ENCODE data around the gene VPS37B.

VPS37B gene

DNA sequence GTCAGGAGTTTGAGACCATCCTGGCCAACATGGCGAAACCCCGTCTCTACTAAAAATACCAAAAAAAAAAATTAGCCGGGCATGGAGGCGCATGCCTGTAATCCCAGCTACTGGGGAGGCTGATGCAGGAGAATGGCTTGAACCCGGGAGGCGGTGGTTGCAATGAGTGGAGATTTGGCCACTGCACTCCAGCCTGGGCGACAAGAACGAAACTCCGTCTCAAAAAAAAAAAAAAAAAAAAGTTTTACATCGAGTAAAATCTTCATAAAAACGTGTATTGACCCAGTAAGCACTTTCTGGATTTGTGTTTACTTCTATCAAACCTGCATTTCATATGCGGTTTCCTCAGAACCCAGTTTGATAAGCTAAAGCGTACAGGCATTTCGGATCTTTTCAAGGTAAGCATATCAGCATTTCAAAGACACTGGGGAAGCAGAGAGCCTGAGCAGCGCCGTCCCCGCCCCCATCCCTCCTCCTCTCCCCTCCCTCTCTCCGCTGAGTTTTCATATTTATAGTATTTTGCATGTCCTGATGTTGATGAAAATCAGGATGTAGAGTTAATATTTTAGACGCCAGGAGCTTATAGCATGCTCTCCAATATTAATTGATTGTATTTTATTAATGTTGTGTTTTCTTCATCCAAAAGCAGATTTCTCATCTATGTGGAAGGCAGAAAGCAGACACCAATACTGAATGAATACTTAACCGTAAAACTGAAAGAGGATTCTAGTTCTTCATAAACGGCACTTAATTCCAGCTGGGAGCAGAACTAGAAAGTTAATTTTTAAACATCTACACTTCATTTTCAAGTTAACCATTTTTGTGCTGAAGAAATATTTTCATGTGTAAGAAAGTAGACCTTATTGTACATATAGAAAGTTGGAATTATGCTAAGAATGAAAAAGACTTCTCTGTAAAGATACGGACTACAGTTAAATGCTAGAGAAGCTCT is 69.9 kb downstream of the VPS37B start:
- TF ChIP-seq REST (IDR thresholded peaks at IDR 0.05; ENCODE audit: insufficient replicate concordance, low read depth) (no peak), GABPA (IDR thresholded peaks at IDR 0.05; ENCODE audit: low read depth) (no peak), POLR2AphosphoS5 (IDR thresholded peaks at IDR 0.05; ENCODE audit: low read depth) (no peak), CTCF (IDR thresholded peaks at IDR 0.05; ENCODE audit: insufficient read depth, low read length) (no peak), SPI1 (IDR thresholded peaks at IDR 0.05; ENCODE audit: borderline replicate concordance, low read depth) (no peak)
- Histone ChIP-seq H3K4me3 (replicated peaks; ENCODE audit: insufficient read depth, low read length) (no peak overlapping the region; the same call in 1 of the 2 replicates), H3K27ac (replicated peaks) (no peak overlapping the region), H3K27me3 (ENCODE audit: insufficient read depth, poor library complexity, severe bottlenecking) (no peaks in the 10 kb centered on the region)
- no peak for DNase-seq (ENCODE audit: low read depth in 1 of 2, low spot score in 1 of 2)

DNA sequence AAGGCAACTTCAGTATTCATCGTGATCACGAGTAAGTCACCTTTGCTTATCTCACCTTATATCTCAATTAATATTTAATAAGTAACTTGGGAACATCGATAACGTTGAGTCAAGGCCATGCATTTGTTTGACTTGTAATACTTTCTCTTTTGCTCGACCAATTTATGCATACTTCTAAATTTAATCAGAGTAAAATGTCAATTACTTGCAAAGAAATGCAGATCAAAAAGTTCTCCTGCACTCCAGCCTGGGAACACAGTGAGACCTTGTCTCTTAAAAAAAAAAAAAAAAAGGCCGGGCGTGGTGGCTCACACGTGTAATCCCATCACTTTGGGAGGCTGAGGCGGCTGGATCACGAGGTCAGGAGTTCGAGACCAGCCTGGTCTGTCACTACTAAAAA is 72.5 kb downstream of the VPS37B start:
- DNase-seq (ENCODE audit: low read depth in 1 of 2, low spot score in 1 of 2) = no peak
- TF ChIP-seq CTCF (IDR thresholded peaks at IDR 0.05; ENCODE audit: insufficient read depth, low read length) (no peak), GABPA (IDR thresholded peaks at IDR 0.05; ENCODE audit: low read depth) (no peak), POLR2AphosphoS5 (IDR thresholded peaks at IDR 0.05; ENCODE audit: low read depth) (no peak), SPI1 (IDR thresholded peaks at IDR 0.05; ENCODE audit: borderline replicate concordance, low read depth) (no peak), REST (IDR thresholded peaks at IDR 0.05; ENCODE audit: insufficient replicate concordance, low read depth) (no peak)
- Histone ChIP-seq H3K27me3 (ENCODE audit: insufficient read depth, poor library complexity, severe bottlenecking) (no peaks in the 10 kb centered on the region), H3K27ac (replicated peaks) (no peak overlapping the region), H3K4me3 (replicated peaks; ENCODE audit: insufficient read depth, low read length) (no peak overlapping the region)

DNA sequence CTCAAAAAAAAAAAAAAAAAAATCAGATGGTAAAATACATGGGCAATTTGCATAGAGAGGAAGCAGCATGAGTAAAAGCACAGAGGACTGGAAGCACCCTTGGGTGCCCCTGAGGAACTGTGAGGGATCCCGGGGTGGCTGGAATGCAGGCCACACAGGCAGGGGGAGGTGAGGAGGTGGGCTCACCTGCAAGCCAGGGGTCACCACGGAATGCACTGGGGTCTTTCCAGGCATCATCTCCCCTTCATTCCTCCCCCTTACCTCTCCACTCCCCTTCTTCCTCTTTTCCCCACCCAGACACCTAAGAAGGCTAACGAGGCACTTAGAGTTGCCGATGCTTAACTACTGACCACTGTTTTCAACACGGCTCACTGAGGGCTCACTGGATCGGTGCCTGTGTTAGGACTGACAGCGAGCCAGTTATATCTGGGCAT is 75.1 kb downstream of the VPS37B start:
- TF ChIP-seq REST (IDR thresholded peaks at IDR 0.05; ENCODE audit: insufficient replicate concordance, low read depth) = no peak
- TF ChIP-seq SPI1 (IDR thresholded peaks at IDR 0.05; ENCODE audit: borderline replicate concordance, low read depth) = peak; percentile 44; the same call in 1 of the 2 replicates
- Histone ChIP-seq H3K4me3 (replicated peaks; ENCODE audit: insufficient read depth, low read length) (no peak overlapping the region), H3K27ac (replicated peaks) (no peak overlapping the region), H3K27me3 (ENCODE audit: insufficient read depth, poor library complexity, severe bottlenecking) (no peaks in the 10 kb centered on the region)
- DNase-seq (ENCODE audit: low read depth in 1 of 2, low spot score in 1 of 2) = no peak
